SK-MEL-5 (cell line): ENCODE results near the gene ZNF385A. TPM values are rescaled to one million over a fixed set of nuclear protein-coding genes. Genes with fewer than 3 reads are reported as not detected.
A peak's percentile ranks its signal among the peaks of the same experiment; 100 is the strongest.

Experiments used
- DNase-seq: peaks from one replicate; pipeline ENCODE4 v3.0.0-alpha.2; 2016; ENCODE audit warnings: low read depth, low spot score
- in situ Hi-C: cut with HindIII; loops from 2 replicates; pipeline ENCODE4 v1.10.0; 2016; ENCODE audit warnings: low sequenced_read_pairs, high pct_unique_total_duplicates, low pct_unique_long_range_greater_than_20kb
- polyA plus RNA-seq, 2 experiments: library from polyadenylated mRNA; depleted of rRNA; stranded (reverse); fragments of >200 nt; gene quantifications; 2 replicates each; pipeline ENCODE4 v1.2.3, GENCODE V29; 2015
- total RNA-seq: library from RNA; depleted of rRNA; stranded (reverse); fragments of >200 nt; shearing (Covaris generic); gene quantifications from 2 replicates; pipeline ENCODE4 v1.2.3, GENCODE V29; 2014; rRNA removed

The ZNF385A gene
- total RNA-seq, result 1.1 and 3.1 TPM in 2 replicates
- polyA plus RNA-seq (2015; cell fraction: cytosol; rRNA removed), result 21.9 and 26.3 TPM in 2 replicates
- polyA plus RNA-seq (2015; cell fraction: nucleus; rRNA removed), result 2.1 and 3.5 TPM in 2 replicates

- DNase-seq, result no peak
These were observed at the start of gene ZNF385A for GRCh38 chr12:54384591-54385041. Gene ZNF385A (minus strand): TSS chr12:54384733. CDS start chr12:54384514, 219 bp downstream.

GRCh38 chr12:54432815-54433164 lies 48.3 kb upstream of the ZNF385A start:
- no peak for DNase-seq
- in situ Hi-C loops, result no loop called here

More at GRCh38 chr12:54384591-54385041, at the start of gene ZNF385A:
- in situ Hi-C loops, result no loop called here

GRCh38 chr12:54431911-54432814 lies 47.6 kb upstream of the ZNF385A start:
- in situ Hi-C loops, result no loop called here
- DNase-seq, result no peak

- DNase-seq, result no peak
- in situ Hi-C loops, result no loop called here
These were observed 46.0 kb upstream of the ZNF385A start for GRCh38 chr12:54430471-54431069.

DNA sequence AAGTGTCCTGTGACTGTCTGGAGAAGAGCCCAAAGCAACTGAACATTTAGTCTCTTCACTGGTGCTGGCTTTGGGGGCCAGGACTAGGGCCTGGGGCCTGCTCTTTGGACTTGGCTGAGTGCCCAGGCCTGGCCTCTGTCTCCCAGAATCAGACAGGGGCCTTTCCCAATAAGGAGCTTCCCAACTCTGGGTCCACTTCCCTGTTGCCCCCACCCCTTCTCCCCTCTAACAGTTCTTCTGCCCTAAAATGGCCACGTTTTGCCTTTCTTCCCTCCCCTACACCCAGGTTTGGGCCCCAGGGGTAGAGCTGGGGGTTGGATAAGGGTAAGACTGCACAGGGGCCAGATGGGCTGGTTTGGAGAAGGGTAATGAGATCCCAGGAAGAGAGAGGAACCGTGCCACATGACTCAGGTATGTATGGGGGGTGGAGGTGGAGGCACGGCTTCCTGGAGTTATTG lies 44.5 kb upstream of the ZNF385A start:
- no peak for DNase-seq
- in situ Hi-C loops, result no loop called here

DNA sequence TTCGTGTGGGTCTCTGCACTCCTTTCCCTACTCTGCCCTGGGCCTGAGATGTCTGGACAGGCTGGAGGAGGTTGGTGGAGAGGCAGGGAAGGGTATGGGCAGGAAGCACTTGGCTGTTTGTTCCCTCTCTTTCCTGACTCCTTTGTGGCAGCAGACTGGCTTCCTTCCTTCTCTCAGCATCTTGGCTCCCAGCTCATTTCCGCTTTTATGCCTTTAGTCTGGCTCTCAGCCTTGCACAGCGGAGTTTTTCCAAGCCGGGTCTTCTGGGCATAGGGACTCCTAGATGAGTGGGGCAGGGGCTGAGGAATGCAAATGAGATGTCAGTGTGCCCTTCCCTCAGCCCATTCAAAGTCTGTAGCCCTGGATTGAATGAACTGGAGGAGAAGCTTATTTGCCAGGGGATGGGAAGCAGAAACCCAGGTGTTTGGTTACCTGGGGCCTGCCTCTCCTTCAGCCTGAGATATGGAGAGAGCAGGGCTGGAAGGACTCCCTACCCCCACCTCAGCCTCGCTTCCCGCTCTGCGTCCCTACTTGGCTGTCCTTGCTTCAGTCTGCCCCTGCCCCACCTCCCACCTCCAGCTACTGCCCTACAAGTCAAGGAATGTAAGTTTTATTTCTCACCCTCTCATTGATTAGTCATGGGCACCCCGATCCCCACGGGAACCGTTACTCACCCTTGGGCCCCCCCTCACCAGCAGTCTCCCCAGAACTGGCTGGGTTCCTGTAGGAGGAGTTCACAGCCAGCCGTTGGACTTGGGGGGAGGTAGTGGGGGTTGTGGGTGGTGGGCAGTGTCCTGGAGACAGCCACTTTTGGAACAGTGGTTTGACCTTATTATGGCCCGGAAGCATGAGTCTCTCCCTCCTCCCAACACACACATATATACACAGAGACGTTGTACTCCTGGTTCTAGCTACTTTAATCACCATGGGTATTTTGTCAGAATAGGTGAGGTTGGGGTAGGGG lies 43.8 kb upstream of the ZNF385A start:
- in situ Hi-C loops, result no loop called here
- DNase-seq, result no peak

GRCh38 chr12:54427106-54427505 lies 42.6 kb upstream of the ZNF385A start:
- in situ Hi-C loops, result no loop called here
- no peak for DNase-seq

- no peak for DNase-seq
- in situ Hi-C loops, result no loop called here
These were observed 42.2 kb upstream of the ZNF385A start for GRCh38 chr12:54426690-54427089.

DNA sequence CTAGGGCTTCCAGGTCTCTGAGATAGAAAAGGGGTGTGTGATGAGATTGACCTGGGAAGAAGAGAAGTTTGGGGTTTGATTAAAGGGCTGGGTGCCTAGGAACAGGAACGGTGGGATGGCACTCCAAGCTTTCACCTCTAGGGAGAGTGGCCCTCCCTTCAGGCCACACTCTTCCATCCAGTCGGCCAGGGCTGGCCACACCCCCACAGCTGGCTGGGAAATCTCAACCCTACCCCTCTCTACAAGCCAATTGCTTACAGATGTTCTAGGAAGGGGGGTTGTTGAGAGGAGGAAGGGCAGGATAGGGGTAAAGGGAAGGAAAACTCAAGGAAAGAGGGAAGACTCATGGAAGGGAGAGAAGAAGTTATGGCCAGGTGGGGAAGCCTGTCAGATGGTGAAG lies 41.2 kb upstream of the ZNF385A start:
- DNase-seq, result no peak

GRCh38 chr12:54424224-54424623 lies 39.7 kb upstream of the ZNF385A start:
- no peak for DNase-seq
- in situ Hi-C loops, result no loop called here

More for the DNA sequence above, 41.2 kb upstream of the ZNF385A start:
- in situ Hi-C loops, result no loop called here

GRCh38 chr12:54423816-54424150 lies 39.2 kb upstream of the ZNF385A start:
- in situ Hi-C loops, result no loop called here
- no peak for DNase-seq

GRCh38 chr12:54421879-54422250 lies 37.3 kb upstream of the ZNF385A start:
- in situ Hi-C loops, result no loop called here
- no peak for DNase-seq

DNA sequence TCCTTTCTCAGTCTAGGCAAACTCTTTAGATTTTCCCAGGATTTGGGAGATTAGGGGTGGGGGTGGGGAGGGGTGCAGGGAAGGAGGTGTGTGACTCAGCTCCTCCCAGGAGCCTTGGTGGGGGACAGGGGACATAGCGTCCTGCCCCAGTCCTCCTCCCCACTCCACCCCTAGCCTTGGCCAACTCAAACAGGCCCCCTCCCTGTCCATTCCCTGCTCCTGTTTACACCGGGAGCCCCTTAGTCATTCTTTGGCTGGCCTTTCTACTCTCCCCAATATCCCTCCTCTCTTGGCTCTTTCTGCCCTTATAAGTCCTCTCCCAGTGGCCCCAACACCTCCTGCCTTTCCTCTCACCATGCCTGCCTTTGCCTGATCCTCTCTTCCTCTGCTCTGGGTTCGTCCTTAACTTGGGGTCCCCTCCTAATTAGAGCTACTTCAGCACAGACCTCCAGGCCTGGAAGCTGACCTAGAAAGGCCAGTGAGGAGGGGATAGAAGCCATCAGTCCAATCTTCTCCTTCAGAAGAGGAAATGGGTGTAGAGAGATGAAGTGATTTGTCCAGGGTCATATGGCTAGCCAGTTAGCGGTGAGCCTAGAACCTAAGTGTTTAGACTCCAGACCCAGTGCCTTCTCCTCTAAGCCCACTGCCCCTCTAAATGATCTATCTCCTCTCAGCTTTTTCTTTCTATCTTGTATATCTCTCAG lies 36.8 kb upstream of the ZNF385A start:
- in situ Hi-C loops, result no loop called here
- DNase-seq, result no peak

- no peak for DNase-seq
- in situ Hi-C loops, result no loop called here
These were observed 36.2 kb upstream of the ZNF385A start for GRCh38 chr12:54420766-54421144.

GRCh38 chr12:54419088-54419887 lies 34.8 kb upstream of the ZNF385A start, which contains the start of gene ITGA5:
Gene ITGA5 (minus strand): TSS chr12:54419266. CDS start chr12:54419198, 68 bp downstream.
- in situ Hi-C loops, result no loop called here
- peak; percentile 32 for DNase-seq

- DNase-seq, result no peak
- in situ Hi-C loops, result no loop called here
These were observed 34.0 kb upstream of the ZNF385A start for GRCh38 chr12:54418441-54419087.
